Kidney (tissue), 14 donors: ENCODE measurements around the gene MNX1. TPM values are rescaled to one million over a fixed set of nuclear protein-coding genes. Genes with fewer than 3 reads are reported as not detected.

ENCODE experiments used
- DNase-seq, 5 donors: peaks; one replicate each; pipeline ENCODE4 v3.0.0-alpha.2; 2013 to 2020
- FAIRE-seq: peaks from 2 replicates; lab custom pipeline; 2012; peaks lifted over from hg19 to GRCh38; lab: Jason Lieb, UNC
- H3K27ac ChIP-seq, 2 donors: one replicate each; pipeline ENCODE4 v1.7.0; 2013; ENCODE audit warnings: low read depth in 2 of 2, low read length in 2 of 2, inconsistent platforms in 1 of 2
- H3K27me3 ChIP-seq: one replicate; pipeline ENCODE4 v1.7.1; 2013; ENCODE audit warnings: low read length, inconsistent platforms; ENCODE audit not compliant: control insufficient read depth, insufficient read depth
- H3K36me3 ChIP-seq, 3 donors: one replicate each; pipeline versions ENCODE4 v1.7.0 to v1.7.1; 2013; ENCODE audit warnings: low read length in 3 of 3, control low read depth in 1 of 3, inconsistent platforms in 1 of 3; ENCODE audit not compliant: insufficient read depth in 3 of 3, control insufficient read depth in 2 of 3
- H3K4me1 ChIP-seq, 3 donors: one replicate each; pipeline versions ENCODE4 v1.7.0 to v1.7.1; 2013; ENCODE audit warnings: low read length in 3 of 3, inconsistent platforms in 1 of 3, low read depth in 1 of 3; ENCODE audit not compliant: control insufficient read depth in 2 of 3, insufficient read depth in 2 of 3
- H3K4me3 ChIP-seq, 3 donors: one replicate each; pipeline versions ENCODE4 v1.7.0 to v1.8.1; 2013; ENCODE audit warnings: low read length in 3 of 3, control low read depth in 1 of 3, inconsistent platforms in 1 of 3
- H3K9ac ChIP-seq, 3 donors: one replicate each; pipeline versions ENCODE4 v1.7.0 to v1.7.1; 2013; ENCODE audit warnings: low read length in 3 of 3, control low read depth in 1 of 3, inconsistent platforms in 1 of 3
- H3K9me3 ChIP-seq, 3 donors: one replicate each; pipeline versions ENCODE4 v1.7.0 to v1.7.1; 2013; ENCODE audit warnings: low read length in 3 of 3, control low read depth in 1 of 3, inconsistent platforms in 1 of 3; ENCODE audit not compliant: control insufficient read depth in 2 of 3, insufficient read depth in 1 of 3
- CTCF ChIP-seq: IDR thresholded peaks from 3 replicates; pipeline ENCODE4 v1.5.1; 2012; ENCODE audit warnings: mild to moderate bottlenecking, moderate library complexity, borderline replicate concordance; ENCODE audit not compliant: insufficient read depth; ENCODE audit errors: extremely low read depth
- intact Hi-C: fragments of 100-400 bp; cut with DNase I; formaldehyde crosslinking; loops from one replicate; pipeline ENCODE4 v1.11.1; 2022
- polyA plus RNA-seq: library from polyadenylated mRNA; stranded (reverse); fragments of 350-450 nt; fragmentation: Illumina TruSeq; extraction: RNeasy Lipid Tissue Mini Kit (QIAGEN cat#74804); gene quantifications from one replicate; pipeline ENCODE4 v1.2.3, GENCODE V29; 2014; ENCODE audit warnings: low read depth, low replicate concordance; ENCODE audit not compliant: insufficient read depth
- total RNA-seq: library from RNA; stranded (reverse); fragmentation: NEBNext Ultra II Directional; extraction: Animal tissue kit (Norgen Biotek cat#: 25700); gene quantifications from one replicate; pipeline ENCODE4 v1.2.1, GENCODE V29; 2021
- donor health status: control.
- donor health status: control.
- donor health status: control.
- donor health status: control.
- donor health status: control.
- donor health status: DM: yes; HTN: yes; CAD: no.
- donor health status: Normal renal cell carcinoma (clear cell type).

The MNX1 gene
- total and polyA plus RNA-seq, 2 donors from 2014 or later, result 1.1 TPM; not detected in 1

DNA sequence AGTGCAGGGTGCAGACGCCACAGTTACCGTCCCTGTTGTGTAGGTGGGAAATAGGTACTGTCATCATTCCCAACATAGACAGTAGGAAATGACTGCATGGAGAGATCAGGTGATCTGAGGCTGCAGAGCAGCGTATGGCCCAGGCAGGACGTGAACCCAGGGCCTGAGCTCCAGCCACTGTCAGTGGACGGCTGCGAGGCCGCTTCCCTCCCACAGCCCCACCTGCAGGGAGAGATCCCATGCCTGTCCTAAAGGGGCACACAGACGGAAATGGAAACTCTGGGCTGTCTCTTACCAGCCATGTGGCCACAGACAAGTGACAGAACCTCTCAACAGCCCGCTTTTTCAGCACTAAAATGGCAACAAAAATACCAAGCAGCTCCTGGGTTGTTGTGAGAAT lies 44.5 kb upstream of the MNX1 start:
- H3K9me3 ChIP-seq, result peaks cover 0 to 2% (median 0%) of the 10 kb centered on the region in 3 donors
- FAIRE-seq (no peak), DNase-seq (no peak)
- H3K27me3 ChIP-seq, result no peaks in the 10 kb centered on the region
- no peaks in the 10 kb centered on the region for H3K36me3 ChIP-seq
- no peak overlapping the region for H3K4me3 ChIP-seq
- no peak overlapping the region for H3K27ac ChIP-seq
- intact Hi-C loops, result no loop called here
- no peak for TF ChIP-seq CTCF
- no peaks in the 10 kb centered on the region for H3K4me1 ChIP-seq
- no peak overlapping the region for H3K9ac ChIP-seq

- intact Hi-C loops, result no loop called here
- Histone ChIP-seq H3K27me3 (no peaks in the 10 kb centered on the region), H3K27ac (no peak overlapping the region), H3K36me3 (no peaks in the 10 kb centered on the region), H3K4me3 (no peak overlapping the region), H3K9me3 (peaks cover 0 to 2% (median 0%) of the 10 kb centered on the region in 3 donors), H3K4me1 (no peaks in the 10 kb centered on the region), H3K9ac (no peak overlapping the region)
- DNase-seq (no peak), FAIRE-seq (no peak)
- no peak for TF ChIP-seq CTCF
Measured at GRCh38 chr7:157053118-157053517, 42.7 kb upstream of the MNX1 start.

DNA sequence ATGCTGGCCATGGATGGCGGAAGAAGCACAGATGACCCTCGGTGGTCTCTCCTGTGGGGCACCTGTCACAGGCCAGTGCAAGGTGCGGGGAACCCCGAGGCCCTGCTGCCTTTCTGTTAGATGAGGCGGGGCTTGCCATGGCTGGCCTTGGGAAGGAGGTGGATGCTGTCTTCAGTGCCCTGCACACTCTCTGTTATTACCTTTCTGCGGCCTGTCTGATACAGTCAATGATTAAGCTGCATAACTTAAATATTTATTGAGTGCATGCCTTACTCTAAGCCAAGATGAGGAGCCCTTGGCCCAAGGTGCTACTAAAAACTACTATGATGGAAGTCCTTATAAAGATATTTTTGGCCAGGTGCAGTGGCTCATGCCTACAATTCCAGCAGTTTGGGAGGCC lies 36.7 kb upstream of the MNX1 start:
- Histone ChIP-seq H3K4me3 (no peak overlapping the region), H3K9me3 (no peaks in the 10 kb centered on the region), H3K9ac (no peak overlapping the region), H3K27ac (no peak overlapping the region), H3K27me3 (no peaks in the 10 kb centered on the region), H3K36me3 (no peaks in the 10 kb centered on the region), H3K4me1 (no peaks in the 10 kb centered on the region)
- FAIRE-seq (no peak), DNase-seq (peak in 2 of 5 donors; percentile 23 to 24)
- intact Hi-C loops, result no loop called here
- no peak for TF ChIP-seq CTCF

- no peak overlapping the region for H3K9ac ChIP-seq
- no peaks in the 10 kb centered on the region for H3K4me1 ChIP-seq
- H3K27ac ChIP-seq, result no peak overlapping the region
- no peak for TF ChIP-seq CTCF
- FAIRE-seq (no peak), DNase-seq (no peak)
- no peaks in the 10 kb centered on the region for H3K36me3 ChIP-seq
- intact Hi-C loops, result no loop called here
- no peaks in the 10 kb centered on the region for H3K27me3 ChIP-seq
- H3K9me3 ChIP-seq, result no peaks in the 10 kb centered on the region
- no peak overlapping the region for H3K4me3 ChIP-seq
Measured at GRCh38 chr7:157046681-157047080, 36.2 kb upstream of the MNX1 start.
